Mesenchymal stem cell (in vitro differentiated cells and primary cell): Measurements from ENCODE around the gene SPTBN1.
A peak's percentile ranks its signal among the peaks of the same experiment; 100 is the strongest.

ENCODE experiments used
- DNase-seq: peaks from one replicate; pipeline ENCODE4 v3.0.0-alpha.2; 2013
- H2AFZ ChIP-seq: one replicate; pipeline ENCODE4 v1.6.1; 2013; ENCODE audit warnings: low read depth, mild to moderate bottlenecking, control low read depth, inconsistent platforms, low read length, moderate library complexity
- H2AK5ac ChIP-seq: 2 replicates; pipeline ENCODE4 v1.6.1; 2013; ENCODE audit warnings: low read length, moderate library complexity, mild to moderate bottlenecking, inconsistent platforms; ENCODE audit not compliant: severe bottlenecking
- H2BK120ac ChIP-seq: one replicate; pipeline ENCODE4 v1.6.1; 2013; ENCODE audit warnings: low read depth, mild to moderate bottlenecking, inconsistent platforms, low read length, moderate library complexity
- H2BK12ac ChIP-seq, 2 experiments: one replicate each; pipeline ENCODE4 v1.6.1; 2013; ENCODE audit warnings: inconsistent platforms in 2 of 2, low read length in 2 of 2, mild to moderate bottlenecking in 2 of 2, moderate library complexity in 2 of 2, control low read depth in 1 of 2
- H2BK15ac ChIP-seq: one replicate; pipeline ENCODE4 v1.6.1; 2013; ENCODE audit warnings: mild to moderate bottlenecking, low read depth, inconsistent platforms; ENCODE audit not compliant: poor library complexity, severe bottlenecking
- H2BK5ac ChIP-seq: 2 replicates; pipeline ENCODE4 v1.6.1; 2013; ENCODE audit warnings: low read depth, mild to moderate bottlenecking, low read length, control low read depth, inconsistent platforms; ENCODE audit not compliant: poor library complexity, severe bottlenecking
- H3K14ac ChIP-seq, 2 experiments: one replicate each; pipeline ENCODE4 v1.6.1; 2013; ENCODE audit warnings: inconsistent platforms in 2 of 2, low read length in 2 of 2, control low read depth in 1 of 2, mild to moderate bottlenecking in 1 of 2, moderate library complexity in 1 of 2
- H3K18ac ChIP-seq, 2 experiments: one replicate each; pipeline ENCODE4 v1.6.1; 2013; ENCODE audit warnings: inconsistent platforms in 2 of 2, low read length in 2 of 2, control low read depth in 1 of 2, low read depth in 1 of 2, mild to moderate bottlenecking in 1 of 2
- H3K23ac ChIP-seq, 2 experiments: one replicate each; pipeline ENCODE4 v1.6.1; 2013; ENCODE audit warnings: inconsistent platforms in 2 of 2, low read length in 2 of 2, mild to moderate bottlenecking in 2 of 2, moderate library complexity in 2 of 2, control low read depth in 1 of 2
- H3K27ac ChIP-seq: 2 replicates; pipeline ENCODE4 v1.5.1; 2013; ENCODE audit warnings: mild to moderate bottlenecking, moderate library complexity, low read length, control low read depth, inconsistent platforms; ENCODE audit not compliant: poor library complexity, severe bottlenecking
- H3K27me3 ChIP-seq, 2 experiments: 2 replicates each; pipeline versions ENCODE4 v1.6.1 to v1.7.0; 2013; ENCODE audit warnings: low read length in 2 of 2, mild to moderate bottlenecking in 2 of 2, moderate library complexity in 2 of 2, control low read depth in 1 of 2, inconsistent platforms in 1 of 2; ENCODE audit not compliant: control insufficient read depth in 1 of 2, insufficient read depth in 1 of 2
- H3K36me3 ChIP-seq, 2 experiments: 2 replicates each; pipeline versions ENCODE4 v1.6.1 to v1.7.0; 2013; ENCODE audit warnings: low read length in 2 of 2, control low read depth in 1 of 2, inconsistent platforms in 1 of 2, low read depth in 1 of 2, mild to moderate bottlenecking in 1 of 2; ENCODE audit not compliant: insufficient read depth in 2 of 2, control insufficient read depth in 1 of 2
- H3K4ac ChIP-seq, 2 experiments: one replicate each; pipeline ENCODE4 v1.6.1; 2013; ENCODE audit warnings: inconsistent platforms in 2 of 2, low read length in 2 of 2, mild to moderate bottlenecking in 2 of 2, moderate library complexity in 2 of 2, control low read depth in 1 of 2, low read depth in 1 of 2
- H3K4me1 ChIP-seq: 2 replicates; pipeline ENCODE4 v1.6.1; 2013; ENCODE audit warnings: low read depth, low read length, control low read depth; ENCODE audit not compliant: control insufficient read depth, insufficient read depth
- H3K4me2 ChIP-seq: 2 replicates; pipeline ENCODE4 v1.6.1; 2013; ENCODE audit warnings: low read length, mild to moderate bottlenecking, inconsistent platforms; ENCODE audit not compliant: poor library complexity, severe bottlenecking
- H3K4me3 ChIP-seq, 2 experiments: 2 replicates each; pipeline versions ENCODE4 v1.5.1 to v1.7.0; 2013; ENCODE audit warnings: low read length in 2 of 2, mild to moderate bottlenecking in 2 of 2, control low read depth in 1 of 2, low read depth in 1 of 2; ENCODE audit not compliant: insufficient read depth in 1 of 2
- H3K79me1 ChIP-seq: replicated peaks from 2 replicates; pipeline ENCODE4 v1.6.1; 2013; ENCODE audit warnings: mild to moderate bottlenecking, control low read depth, low read length, inconsistent platforms; ENCODE audit not compliant: poor library complexity, severe bottlenecking
- H3K9ac ChIP-seq: 2 replicates; pipeline ENCODE4 v1.7.0; 2013; ENCODE audit warnings: mild to moderate bottlenecking, low read length, moderate library complexity
- H3K9me3 ChIP-seq: 2 replicates; pipeline ENCODE4 v1.7.0; 2013; ENCODE audit warnings: mild to moderate bottlenecking, low read length; ENCODE audit not compliant: control insufficient read depth
- H4K8ac ChIP-seq: one replicate; pipeline ENCODE4 v1.6.1; 2013; ENCODE audit warnings: inconsistent platforms, mild to moderate bottlenecking, low read length, moderate library complexity
- H4K91ac ChIP-seq: one replicate; pipeline ENCODE4 v1.6.1; 2013; ENCODE audit warnings: mild to moderate bottlenecking, low read length, inconsistent platforms
- WGBS: methylation state at CpG from one replicate; pipeline ENCODE4 v1.1.7; 2013; ENCODE audit warnings: mixed read lengths; 5-methylcytosine and 5-hydroxymethylcytosine counted together

SPTBN1 gene

DNA sequence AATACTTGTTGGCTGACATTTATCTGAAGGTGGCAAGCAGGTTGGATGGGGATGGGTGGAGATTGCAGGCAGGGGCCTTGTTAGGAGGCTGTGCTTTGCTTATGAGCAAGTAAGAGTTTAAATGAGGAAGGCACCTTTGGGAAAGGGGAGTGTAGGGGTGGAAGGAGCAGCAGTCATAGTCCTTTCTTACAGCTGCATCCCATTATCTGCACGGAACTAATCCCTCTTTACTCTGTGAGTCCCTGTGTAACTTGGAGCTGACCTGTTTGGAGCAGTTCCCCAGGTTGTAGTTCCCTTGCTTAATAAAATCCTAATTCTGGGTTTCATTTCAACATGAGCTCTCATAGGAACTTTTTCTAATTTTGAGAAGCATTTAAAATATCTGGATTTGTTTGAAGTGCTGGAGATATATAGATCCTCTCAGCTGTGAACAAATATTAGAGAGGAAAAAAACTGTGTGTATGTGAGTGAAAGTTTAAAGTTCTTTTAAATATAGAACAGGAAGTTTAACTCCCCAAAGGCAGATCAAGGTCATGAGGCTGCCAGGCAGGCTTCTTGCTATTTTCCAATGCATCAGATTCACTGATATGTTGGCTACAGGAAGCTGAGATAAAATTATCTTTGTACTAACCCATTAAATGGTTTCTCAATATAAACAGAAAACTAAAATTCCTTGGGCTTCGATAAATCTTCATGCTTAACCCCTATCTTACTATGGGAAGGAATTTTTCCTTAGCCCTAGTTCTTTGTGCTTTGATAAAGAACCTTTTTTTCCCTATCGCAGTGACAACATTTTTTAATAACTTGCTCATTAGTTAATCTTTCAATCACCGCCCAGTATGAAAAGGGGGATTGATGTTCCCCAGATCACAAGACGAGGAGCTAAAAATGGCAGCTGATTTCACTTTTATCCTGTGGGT, 162.8 kb downstream of the SPTBN1 start:
- Histone ChIP-seq H3K4ac (peak overlapping the region in 1 of 2 experiments; percentile 87), H3K27me3 (no peaks in the 10 kb centered on the region), H2AK5ac (peak overlapping the region; percentile 9), H3K27ac (no peak overlapping the region), H3K36me3 (peaks cover 38 to 93% of the 10 kb centered on the region in 2 experiments), H3K4me1 (peaks cover 9% of the 10 kb centered on the region), H3K14ac (peak overlapping the region in 1 of 2 experiments; percentile 68), H3K4me2 (no peak overlapping the region), H2AFZ (no peak overlapping the region), H3K9ac (peak overlapping the region; percentile 12), H3K9me3 (no peaks in the 10 kb centered on the region), H2BK120ac (peak overlapping the region; percentile 77), H4K91ac (peak overlapping the region; percentile 88), H3K23ac (no peak overlapping the region), H3K79me1 (peaks cover 27% of the 10 kb centered on the region), H2BK12ac (peak overlapping the region in 1 of 2 experiments; percentile 95), H3K4me3 (no peak overlapping the region), H2BK5ac (no peak overlapping the region), H4K8ac (peak overlapping the region; percentile 35), H3K18ac (peak overlapping the region; percentile 65 to 87), H2BK15ac (no peak overlapping the region)
- 68% methylated on average over 4 of the region's 5 CpGs for WGBS
- peak; percentile 58 for DNase-seq

DNA sequence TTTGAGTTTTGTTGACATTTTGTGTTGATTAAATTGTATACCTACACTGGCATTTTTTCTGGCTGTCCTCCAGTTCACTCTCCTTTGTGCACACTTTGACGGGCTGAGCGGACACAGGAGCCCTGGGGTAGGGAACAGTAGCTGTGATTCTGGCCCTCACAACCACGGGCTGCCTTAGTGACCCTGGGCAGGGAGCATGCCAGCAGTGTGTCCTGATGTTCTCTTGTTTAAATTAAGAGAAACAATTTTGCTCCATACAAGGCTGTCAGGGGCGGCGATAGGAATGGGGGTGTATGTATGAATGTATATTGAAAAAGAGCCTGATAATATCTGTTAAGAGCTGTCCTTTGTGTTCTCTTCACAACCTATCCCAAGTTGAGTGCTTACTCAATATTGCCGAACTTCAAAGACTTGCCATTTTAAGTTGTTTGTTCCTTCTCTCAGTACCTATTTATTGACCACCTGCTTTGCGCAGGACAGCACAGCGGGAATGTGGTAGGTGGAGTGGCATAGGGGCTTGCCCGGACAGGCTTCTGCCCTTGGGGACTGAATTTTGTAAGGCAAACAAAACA, 163.6 kb downstream of the SPTBN1 start:
- over 99% methylated on average over 9 of the region's 9 CpGs for WGBS
- no peak overlapping the region for H3K9ac ChIP-seq
- H3K4me3 ChIP-seq, result no peak overlapping the region
- H2AFZ ChIP-seq, result no peak overlapping the region
- H3K27me3 ChIP-seq, result no peaks in the 10 kb centered on the region
- peaks cover 28% of the 10 kb centered on the region for H3K79me1 ChIP-seq
- no peak overlapping the region for H2BK15ac ChIP-seq
- no peak overlapping the region for H2BK120ac ChIP-seq
- H3K18ac ChIP-seq, result peak overlapping the region; percentile 22 to 40
- peak overlapping the region in 1 of 2 experiments; percentile 40 for H3K4ac ChIP-seq
- H3K23ac ChIP-seq, result no peak overlapping the region
- H2BK5ac ChIP-seq, result no peak overlapping the region
- H3K4me1 ChIP-seq, result peaks cover 4% of the 10 kb centered on the region
- H4K8ac ChIP-seq, result no peak overlapping the region
- H2BK12ac ChIP-seq, result peak overlapping the region; percentile 44 to 79
- no peak overlapping the region for H3K4me2 ChIP-seq
- peaks cover 38 to 94% of the 10 kb centered on the region in 2 experiments for H3K36me3 ChIP-seq
- no peaks in the 10 kb centered on the region for H3K9me3 ChIP-seq
- H3K27ac ChIP-seq, result no peak overlapping the region
- H3K14ac ChIP-seq, result no peak overlapping the region
- no peak overlapping the region for H2AK5ac ChIP-seq
- peak overlapping the region; percentile 86 for H4K91ac ChIP-seq
- DNase-seq, result no peak

- Histone ChIP-seq H3K27ac (no peak overlapping the region), H2BK12ac (no peak overlapping the region), H3K4ac (no peak overlapping the region), H2AK5ac (no peak overlapping the region), H3K79me1 (peaks cover 30% of the 10 kb centered on the region), H3K14ac (no peak overlapping the region), H3K4me2 (no peak overlapping the region), H3K4me3 (no peak overlapping the region), H4K8ac (no peak overlapping the region), H2BK120ac (no peak overlapping the region), H3K9ac (no peak overlapping the region), H3K18ac (peak overlapping the region in 1 of 2 experiments; percentile 46), H3K4me1 (peaks cover 2% of the 10 kb centered on the region), H3K23ac (no peak overlapping the region), H3K27me3 (no peaks in the 10 kb centered on the region), H3K36me3 (peaks cover 43 to 93% of the 10 kb centered on the region in 2 experiments), H4K91ac (no peak overlapping the region), H2BK5ac (no peak overlapping the region), H2AFZ (no peak overlapping the region), H2BK15ac (no peak overlapping the region), H3K9me3 (no peaks in the 10 kb centered on the region)
- 98% methylated on average over 5 of the region's 5 CpGs for WGBS
- DNase-seq, result no peak
Measured at GRCh38 chr2:54620948-54621347, 164.8 kb downstream of the SPTBN1 start.

DNA sequence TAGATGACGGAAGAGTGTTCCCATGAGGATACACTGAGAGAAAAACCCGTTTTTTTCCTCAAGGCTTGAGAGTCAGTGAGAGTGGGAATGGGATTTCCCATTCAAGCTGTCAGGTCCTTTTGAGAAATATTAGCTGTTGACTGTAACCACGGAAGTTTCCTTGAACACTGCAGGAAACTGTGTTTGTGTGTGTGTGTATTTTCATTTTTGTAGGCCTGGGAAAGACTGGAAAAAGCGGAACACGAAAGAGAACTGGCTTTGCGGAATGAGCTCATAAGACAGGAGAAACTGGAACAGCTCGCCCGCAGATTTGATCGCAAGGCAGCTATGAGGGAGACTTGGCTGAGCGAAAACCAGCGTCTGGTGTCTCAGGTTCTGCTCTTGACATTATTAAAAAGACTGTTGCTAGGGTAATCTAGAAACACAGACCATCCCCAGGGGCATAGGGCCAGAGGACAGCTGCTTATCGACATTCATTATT, 168.5 kb downstream of the SPTBN1 start:
- Histone ChIP-seq H3K79me1 (peaks cover 34% of the 10 kb centered on the region), H2BK12ac (no peak overlapping the region), H3K18ac (no peak overlapping the region), H2AFZ (no peak overlapping the region), H3K36me3 (peaks cover 57 to 95% of the 10 kb centered on the region in 2 experiments), H3K4me1 (peaks cover 8% of the 10 kb centered on the region), H2BK120ac (no peak overlapping the region), H3K4me3 (no peak overlapping the region), H2AK5ac (no peak overlapping the region), H2BK5ac (no peak overlapping the region), H2BK15ac (no peak overlapping the region), H3K27ac (no peak overlapping the region), H3K27me3 (no peaks in the 10 kb centered on the region), H3K9me3 (no peaks in the 10 kb centered on the region), H4K91ac (no peak overlapping the region), H3K14ac (no peak overlapping the region), H3K9ac (peak overlapping the region; percentile 48), H3K4ac (no peak overlapping the region), H3K4me2 (no peak overlapping the region), H3K23ac (no peak overlapping the region), H4K8ac (no peak overlapping the region)
- 79% methylated on average over 11 of the region's 12 CpGs for WGBS
- peak; percentile 78 for DNase-seq
